NCI-H187 treated with DMSO at 0.1 percent for 48 hours (cell line): Measurements from ENCODE around the gene ACYP1.

ENCODE experiments used
- DNase-seq: peaks from one replicate; lab custom pipeline; 2025; lab: John Stamatoyannopoulos, UW

Gene ACYP1

GRCh38 chr14:75040959-75041358 is 22.9 kb downstream of the ACYP1 start:
- DNase-seq = no peak

- no peak for DNase-seq
These were observed 23.3 kb downstream of the ACYP1 start for GRCh38 chr14:75040507-75040906.

GRCh38 chr14:75032939-75033338 is 30.9 kb downstream of the ACYP1 start:
- no peak for DNase-seq

DNA sequence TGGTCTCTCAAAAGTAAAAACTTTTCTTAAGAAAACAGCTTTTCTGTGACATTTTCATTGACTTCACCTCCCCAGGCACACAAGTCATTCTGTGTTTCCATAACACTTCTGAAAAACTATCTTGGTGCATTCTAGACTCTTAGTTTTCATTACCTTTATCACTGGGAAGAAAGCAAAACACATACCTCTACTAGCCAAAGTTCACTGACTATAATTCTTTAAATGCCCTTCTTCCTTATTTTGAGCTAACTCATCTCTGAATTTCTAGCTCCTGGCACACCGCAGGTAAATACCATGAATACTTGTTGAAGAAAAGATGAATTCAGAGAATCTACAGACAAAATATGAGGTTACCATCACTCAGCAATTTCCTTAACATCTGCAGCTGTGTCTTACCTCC is 33.7 kb downstream of the ACYP1 start:
- DNase-seq = no peak

DNA sequence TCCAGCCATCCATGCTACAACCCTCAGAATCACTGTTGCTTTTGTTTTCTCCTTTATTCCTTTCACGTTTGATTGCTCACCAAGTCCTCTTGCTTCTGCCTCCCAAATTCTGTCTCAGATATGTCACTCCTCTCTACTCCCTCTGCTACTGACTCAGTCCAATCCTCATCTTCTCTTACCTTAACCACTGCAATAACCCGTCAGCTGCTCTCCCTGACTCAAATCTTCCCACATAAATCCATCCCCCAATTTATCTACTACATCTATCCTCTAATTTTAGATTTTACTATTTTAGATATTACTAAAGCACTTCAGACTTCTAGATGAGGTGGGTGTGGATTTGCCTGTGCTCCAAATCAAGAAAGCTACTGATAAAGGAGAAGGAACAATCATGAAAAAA is 37.9 kb downstream of the ACYP1 start:
- DNase-seq = no peak

DNA sequence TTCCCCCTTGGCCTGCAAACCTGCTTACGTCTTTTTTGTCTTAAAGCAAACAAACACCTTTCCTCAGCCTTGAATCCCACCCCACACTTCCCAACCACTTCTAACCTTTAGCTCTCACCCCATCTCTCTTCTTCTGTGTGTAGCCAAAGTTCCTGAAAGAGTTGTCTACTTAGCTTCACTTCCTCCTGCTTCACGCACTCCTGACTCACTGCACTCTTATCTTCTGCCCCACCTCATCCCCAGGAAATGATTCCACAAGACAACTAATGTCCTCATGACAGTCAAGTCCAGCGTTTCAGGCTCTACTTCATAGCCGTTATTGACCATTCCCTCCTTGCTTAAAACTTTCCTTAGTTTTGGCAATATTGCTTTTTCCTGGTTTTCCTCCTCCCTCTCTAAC is 38.7 kb downstream of the ACYP1 start:
- no peak for DNase-seq

DNA sequence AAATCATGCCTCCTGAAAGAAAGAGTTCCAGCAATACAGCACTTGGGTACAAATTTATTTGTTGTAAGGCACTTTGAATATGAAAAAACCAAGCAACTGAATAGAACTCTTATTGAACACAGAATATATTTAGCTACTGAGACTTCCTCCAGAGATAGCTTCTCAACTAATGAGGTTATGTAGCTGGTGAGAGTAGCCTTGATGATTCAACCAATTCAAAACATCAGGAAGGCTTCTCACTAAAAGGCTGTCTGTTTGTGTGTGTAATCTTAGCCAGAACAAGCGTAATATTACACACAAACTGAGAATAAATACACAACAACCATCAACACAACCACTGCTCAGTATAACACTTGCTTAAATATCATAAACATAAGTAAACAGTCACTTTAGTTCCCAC is 40.7 kb downstream of the ACYP1 start:
- no peak for DNase-seq

GRCh38 chr14:75022655-75023054 is 41.2 kb downstream of the ACYP1 start:
- DNase-seq = no peak

DNA sequence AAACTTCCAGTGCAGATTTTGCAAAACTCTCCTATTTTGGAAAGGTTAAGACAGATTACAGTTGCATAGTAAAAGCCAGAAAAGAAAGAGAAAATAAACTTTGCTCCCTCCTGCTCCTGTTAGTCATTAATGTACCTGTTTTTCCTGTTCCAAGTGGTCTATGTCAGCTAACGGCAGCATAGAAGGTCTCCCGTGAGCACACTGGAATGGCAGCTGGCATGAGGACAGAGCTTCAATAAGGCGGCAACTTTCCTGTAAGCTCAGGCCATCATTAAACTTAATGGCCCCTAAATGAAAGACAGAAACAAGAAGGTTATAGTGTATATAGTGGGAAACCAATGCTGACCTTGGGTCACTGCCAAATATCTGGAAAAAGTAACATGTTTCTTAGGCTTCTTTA is 45.1 kb downstream of the ACYP1 start:
- no peak for DNase-seq

GRCh38 chr14:75016815-75017214 is 47.0 kb downstream of the ACYP1 start:
- no peak for DNase-seq

DNA sequence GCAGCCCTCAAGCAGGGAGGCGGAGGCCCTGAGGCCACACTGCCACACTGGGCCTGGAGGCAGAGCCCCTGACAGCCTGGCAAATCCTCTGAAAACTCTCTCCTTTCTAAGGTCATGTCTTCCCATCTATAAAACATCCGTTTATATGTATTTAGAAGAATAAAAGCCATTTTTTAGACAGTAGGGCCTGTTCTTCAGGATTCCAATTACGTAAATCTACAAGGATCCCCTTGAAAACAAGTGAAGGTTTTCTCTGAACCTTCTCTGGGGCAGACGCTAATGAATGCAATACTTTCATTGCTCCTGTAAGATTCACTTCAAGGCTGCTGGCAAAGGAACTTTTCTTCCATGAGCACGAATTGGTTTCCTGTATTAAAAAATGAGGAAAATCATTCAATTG is 48.3 kb downstream of the ACYP1 start:
- no peak for DNase-seq

DNA sequence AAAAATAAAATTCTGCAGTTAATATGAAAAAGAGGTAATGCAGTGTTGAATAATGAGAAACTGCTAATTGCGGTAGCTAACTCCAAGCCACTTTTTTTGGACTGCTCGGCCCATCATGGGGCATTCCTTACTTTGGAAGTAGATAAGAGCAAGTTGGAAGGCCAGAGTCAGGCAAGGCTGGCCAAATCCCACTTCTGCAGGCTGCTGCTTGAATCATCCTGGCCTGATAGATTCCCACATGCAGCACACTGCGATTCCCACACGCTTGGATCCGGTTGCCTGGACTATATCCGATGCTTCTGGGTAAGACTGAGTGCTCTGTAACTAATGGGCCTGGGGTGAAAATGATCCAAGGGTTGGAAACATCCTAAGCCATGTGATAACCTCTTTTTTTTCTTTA is 50.5 kb downstream of the ACYP1 start:
- no peak for DNase-seq

DNA sequence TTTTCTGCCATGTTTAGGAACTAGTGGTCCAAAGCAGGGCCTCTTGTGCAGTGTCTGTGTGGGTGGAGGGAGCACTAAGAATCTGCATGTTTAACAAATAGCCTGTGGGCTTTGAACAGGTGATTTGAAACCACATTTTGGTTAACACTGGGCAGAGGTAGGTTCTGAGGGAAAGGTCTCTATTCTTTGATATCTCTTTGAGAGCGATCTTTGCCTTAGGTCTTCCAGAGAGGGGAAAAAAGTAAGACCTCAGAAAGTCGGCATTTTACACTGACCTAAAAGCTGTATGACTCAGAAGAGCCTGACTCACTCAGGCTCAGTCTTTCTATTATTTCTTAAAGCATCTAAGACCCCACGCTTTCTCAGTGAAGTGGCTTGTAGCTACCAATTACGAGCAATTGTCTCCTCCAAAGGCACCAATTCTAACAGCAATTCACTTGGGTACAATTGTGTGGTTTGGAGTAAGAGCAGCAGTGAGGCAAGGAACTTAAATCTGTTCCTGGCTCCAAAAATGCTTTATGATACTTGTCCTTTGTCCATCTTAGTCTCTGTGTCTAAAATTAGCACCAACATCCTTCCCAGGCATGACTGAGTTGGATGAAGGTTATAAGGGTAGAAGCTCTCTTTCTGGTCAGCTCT is 52.3 kb downstream of the ACYP1 start:
- DNase-seq = no peak

GRCh38 chr14:75010472-75011093 is 53.2 kb downstream of the ACYP1 start:
- no peak for DNase-seq

GRCh38 chr14:75009176-75009575 is 54.6 kb downstream of the ACYP1 start:
- DNase-seq = no peak

DNA sequence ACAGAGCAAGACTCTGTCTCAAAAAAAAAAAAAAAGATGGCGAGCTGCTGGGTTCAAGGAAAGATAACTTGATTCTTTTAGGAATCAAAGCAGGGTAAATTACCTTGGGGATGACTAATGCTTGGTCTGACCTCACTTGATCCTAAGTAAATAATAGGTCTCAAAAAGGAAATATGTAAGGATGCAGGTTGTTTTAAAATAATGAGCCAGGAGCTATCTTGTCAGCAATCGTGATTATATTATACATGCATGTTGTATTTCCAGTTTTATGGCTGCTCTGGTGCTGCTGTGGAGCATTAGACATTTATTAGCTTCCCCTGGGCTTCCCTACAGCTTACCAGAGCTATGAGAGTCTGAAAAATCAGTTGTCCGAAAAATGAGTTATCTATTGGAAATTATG is 58.5 kb downstream of the ACYP1 start:
- DNase-seq = no peak

GRCh38 chr14:75003250-75004027 is 60.4 kb downstream of the ACYP1 start:
- no peak for DNase-seq
